Spleen (tissue), 11 donors: ENCODE data around the gene BAHD1. TPM values are rescaled to one million over a fixed set of nuclear protein-coding genes. Genes with fewer than 3 reads are reported as not detected.

Experiments
- DNase-seq: peaks from one replicate; pipeline ENCODE4 v3.0.0-alpha.2; 2020
- H3K27ac ChIP-seq, 8 donors: fragments of 200-600 bp; sonication (generic) in 7 of 8; 1 replicate in 4 of 8; 2 replicates in 4 of 8; pipeline versions ENCODE4 v1.5.0 to v1.8.0; 2016 to 2021; ENCODE audit warnings: inconsistent platforms in 4 of 8, mild to moderate bottlenecking in 4 of 8, moderate library complexity in 1 of 8
- H3K27me3 ChIP-seq, 7 donors: fragments of 200-600 bp; sonication (generic) in 6 of 7; replicated peaks in 1 of 7; 1 replicate in 4 of 7; 2 replicates in 3 of 7; pipeline versions ENCODE4 v1.5.0 to v1.8.0; 2016 to 2021; ENCODE audit warnings: inconsistent platforms in 3 of 7, mild to moderate bottlenecking in 1 of 7
- H3K36me3 ChIP-seq, 6 donors: fragments of 200-600 bp; sonication (generic) in 5 of 6; 1 replicate in 4 of 6; 2 replicates in 2 of 6; pipeline versions ENCODE4 v1.5.0 to v1.8.0; 2016 to 2021; ENCODE audit warnings: inconsistent platforms in 2 of 6
- H3K4me1 ChIP-seq, 6 donors: fragments of 200-600 bp; sonication (generic) in 5 of 6; 1 replicate in 3 of 6; 2 replicates in 3 of 6; pipeline versions ENCODE4 v1.5.0 to v1.8.0; 2016 to 2021; ENCODE audit warnings: inconsistent platforms in 3 of 6
- H3K4me3 ChIP-seq, 8 donors: fragments of 200-600 bp; sonication (generic) in 7 of 8; 1 replicate in 4 of 8; 2 replicates in 4 of 8; pipeline versions ENCODE4 v1.5.0 to v1.8.0; 2016 to 2021; ENCODE audit warnings: inconsistent platforms in 4 of 8, mild to moderate bottlenecking in 4 of 8, moderate library complexity in 2 of 8
- H3K9me3 ChIP-seq, 8 donors: fragments of 200-600 bp; sonication (generic) in 7 of 8; 1 replicate in 4 of 8; 2 replicates in 4 of 8; pipeline versions ENCODE4 v1.5.0 to v1.8.0; 2016 to 2021; ENCODE audit warnings: inconsistent platforms in 4 of 8
- POLR2A ChIP-seq, 3 donors: fragments of 450-650 bp; IDR thresholded peaks; one replicate each; pipeline ENCODE4 v1.5.1; 2017; ENCODE audit warnings: antibody characterized with exemption in 3 of 3, mild to moderate bottlenecking in 1 of 3
- POLR2AphosphoS5 ChIP-seq, 3 donors: sonication (generic); formaldehyde crosslinking; IDR thresholded peaks; one replicate each; pipeline ENCODE4 v1.5.1; 2017; ENCODE audit warnings: antibody characterized with exemption in 3 of 3
- WGBS, 5 donors: extraction: QIAGEN DNeasy Blood & Tissue Kit in 3 of 5; methylation state at CpG; one replicate each; pipeline versions ENCODE4 v1.1.5 to v1.1.7; 2013 to 2018; 5-methylcytosine and 5-hydroxymethylcytosine counted together
- intact Hi-C: fragments of 100-400 bp; cut with DNase I; formaldehyde crosslinking; loops from one replicate; pipeline ENCODE4 v1.15.0; 2023; ENCODE audit warnings: low total_unique reads
- polyA plus RNA-seq, 3 donors: library from polyadenylated mRNA; stranded (reverse); fragments of 200-250 nt; gene quantifications; one replicate each; pipeline ENCODE4 v1.2.1, GENCODE V29; 2013
- total RNA-seq, 7 donors: library from RNA; depleted of rRNA in 3 of 7; stranded (reverse); fragments of >200 nt in 3 of 7; fragmentation: NEBNext Ultra II Directional in 4 of 7; extraction: Animal tissue kit (Norgen Biotek cat#: 25700) in 4 of 7; gene quantifications; one replicate each; pipeline versions ENCODE4 v1.1.0 to v1.2.1, GENCODE V29; 2016 to 2021
- TF ChIP-seq, protein P1 (sequence below), 11 experiments: fragments of 200-600 bp in 7 of 11; fragments of 450-650 bp in 4 of 11; sonication (generic) in 4 of 11; IDR thresholded peaks in 8 of 11; conservative IDR thresholded peaks in 3 of 11; 1 replicate in 7 of 11; 2 replicates in 4 of 11; pipeline versions ENCODE4 v1.4.0 to v1.8.0; 2016 to 2021; ENCODE audit warnings: antibody characterized with exemption in 11 of 11, inconsistent platforms in 4 of 11, mild to moderate bottlenecking in 1 of 11
- donor health status: healthy with polysubstance abuse.
- donor health status: DM: no; HTN: no; CAD: no; lungs with moderate emphysema.
- donor health status: DM: no; HTN: no; CAD: no.
- donor health status: Bipolar disorder and iron deficiency.
- donor health status: healthy.
- donor health status: DM: no; HTN: no; CAD: no.
- donor health status: DM: yes; HTN: yes; CAD: no.

The BAHD1 gene
- total and polyA plus RNA-seq, 10 donors, result 7.4 to 27.0 (median 20.2) TPM

DNA sequence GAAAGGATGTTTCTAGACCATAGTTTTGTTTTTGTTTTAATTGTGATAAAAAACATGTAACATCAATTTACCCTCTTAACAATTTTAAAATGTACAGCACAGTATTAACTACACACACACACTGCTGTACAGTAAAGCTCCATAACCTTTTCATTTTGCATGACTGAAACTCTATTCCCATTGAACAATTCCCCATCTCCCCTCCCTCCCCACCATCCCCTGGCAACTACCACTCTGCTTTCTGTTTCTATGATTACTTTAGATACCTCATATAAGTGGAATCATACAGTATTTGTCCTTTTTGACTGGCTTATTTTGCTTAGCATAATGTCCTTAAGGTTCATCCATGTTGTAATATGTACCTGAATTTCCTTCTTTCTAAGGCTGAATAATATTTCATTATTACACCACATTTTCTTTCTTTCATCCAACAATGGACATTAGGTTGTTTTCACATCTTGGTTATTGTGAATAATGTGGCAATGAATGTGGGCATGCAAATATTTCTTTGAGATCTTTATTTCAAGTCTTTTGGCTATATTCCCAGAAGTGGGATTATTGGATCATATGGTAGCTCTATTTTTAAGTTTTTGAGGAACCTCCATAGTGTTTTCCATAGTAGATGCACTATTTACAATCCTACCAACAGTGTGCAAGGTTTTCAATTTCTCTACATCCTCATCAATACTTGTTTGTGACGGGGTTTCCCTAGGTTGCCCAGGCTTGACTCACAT lies 40.8 kb downstream of the BAHD1 start:
- intact Hi-C loops, result no loop called here
- Histone ChIP-seq H3K27ac (no peak overlapping the region), H3K27me3 (peaks cover 0 to 4% (median 0%) of the 10 kb centered on the region in 7 donors), H3K4me1 (no peaks in the 10 kb centered on the region), H3K9me3 (no peaks in the 10 kb centered on the region), H3K36me3 (no peaks in the 10 kb centered on the region), H3K4me3 (no peak overlapping the region)
- TF ChIP-seq POLR2A (IDR thresholded peaks at IDR 0.05) (no peak), POLR2AphosphoS5 (IDR thresholded peaks at IDR 0.05) (no peak)
- TF ChIP-seq, protein P1, sequence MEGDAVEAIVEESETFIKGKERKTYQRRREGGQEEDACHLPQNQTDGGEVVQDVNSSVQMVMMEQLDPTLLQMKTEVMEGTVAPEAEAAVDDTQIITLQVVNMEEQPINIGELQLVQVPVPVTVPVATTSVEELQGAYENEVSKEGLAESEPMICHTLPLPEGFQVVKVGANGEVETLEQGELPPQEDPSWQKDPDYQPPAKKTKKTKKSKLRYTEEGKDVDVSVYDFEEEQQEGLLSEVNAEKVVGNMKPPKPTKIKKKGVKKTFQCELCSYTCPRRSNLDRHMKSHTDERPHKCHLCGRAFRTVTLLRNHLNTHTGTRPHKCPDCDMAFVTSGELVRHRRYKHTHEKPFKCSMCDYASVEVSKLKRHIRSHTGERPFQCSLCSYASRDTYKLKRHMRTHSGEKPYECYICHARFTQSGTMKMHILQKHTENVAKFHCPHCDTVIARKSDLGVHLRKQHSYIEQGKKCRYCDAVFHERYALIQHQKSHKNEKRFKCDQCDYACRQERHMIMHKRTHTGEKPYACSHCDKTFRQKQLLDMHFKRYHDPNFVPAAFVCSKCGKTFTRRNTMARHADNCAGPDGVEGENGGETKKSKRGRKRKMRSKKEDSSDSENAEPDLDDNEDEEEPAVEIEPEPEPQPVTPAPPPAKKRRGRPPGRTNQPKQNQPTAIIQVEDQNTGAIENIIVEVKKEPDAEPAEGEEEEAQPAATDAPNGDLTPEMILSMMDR (IDR thresholded peaks at IDR 0.05 in 8 of 11, conservative IDR thresholded peaks at IDR 0.05 in 3 of 11), result no peak
- DNase-seq, result no peak
- WGBS, 5 donors, result 73 to 92% (median 86%) methylated on average over 1 of the region's 1 CpG

DNA sequence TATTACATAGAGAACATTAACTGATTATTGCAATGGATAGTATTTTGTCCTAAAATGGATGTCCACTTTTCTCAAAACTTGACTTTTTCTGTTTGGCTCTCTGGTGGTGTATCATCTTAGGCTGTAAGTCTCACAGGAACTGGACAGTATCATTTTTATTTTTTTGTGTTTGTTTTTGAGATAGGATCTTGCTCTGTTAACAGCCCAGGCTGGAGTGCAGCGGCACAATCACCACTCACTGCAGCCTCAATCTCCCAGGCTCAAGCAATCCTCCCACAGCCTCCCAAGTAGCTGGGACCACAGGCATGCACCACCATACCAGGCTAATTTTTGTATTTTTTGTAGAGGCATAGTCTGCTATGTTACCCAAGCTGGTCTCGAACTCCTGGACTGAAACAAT lies 43.2 kb downstream of the BAHD1 start:
- Histone ChIP-seq H3K4me1 (no peaks in the 10 kb centered on the region), H3K27me3 (peaks cover 0 to 6% (median 0%) of the 10 kb centered on the region in 7 donors), H3K27ac (no peak overlapping the region), H3K4me3 (no peak overlapping the region), H3K36me3 (no peaks in the 10 kb centered on the region), H3K9me3 (no peaks in the 10 kb centered on the region)
- 92 to 100% (median 95%) methylated on average over 2 of the region's 2 CpGs for whole genome bisulfite sequencing, 5 donors
- no peak for DNase-seq
- intact Hi-C loops, result no loop called here
- TF ChIP-seq, protein P1 (IDR thresholded peaks at IDR 0.05 in 8 of 11, conservative IDR thresholded peaks at IDR 0.05 in 3 of 11), result no peak
- TF ChIP-seq POLR2AphosphoS5 (IDR thresholded peaks at IDR 0.05), result no peak
- no peak for TF ChIP-seq POLR2A (IDR thresholded peaks at IDR 0.05)

DNA sequence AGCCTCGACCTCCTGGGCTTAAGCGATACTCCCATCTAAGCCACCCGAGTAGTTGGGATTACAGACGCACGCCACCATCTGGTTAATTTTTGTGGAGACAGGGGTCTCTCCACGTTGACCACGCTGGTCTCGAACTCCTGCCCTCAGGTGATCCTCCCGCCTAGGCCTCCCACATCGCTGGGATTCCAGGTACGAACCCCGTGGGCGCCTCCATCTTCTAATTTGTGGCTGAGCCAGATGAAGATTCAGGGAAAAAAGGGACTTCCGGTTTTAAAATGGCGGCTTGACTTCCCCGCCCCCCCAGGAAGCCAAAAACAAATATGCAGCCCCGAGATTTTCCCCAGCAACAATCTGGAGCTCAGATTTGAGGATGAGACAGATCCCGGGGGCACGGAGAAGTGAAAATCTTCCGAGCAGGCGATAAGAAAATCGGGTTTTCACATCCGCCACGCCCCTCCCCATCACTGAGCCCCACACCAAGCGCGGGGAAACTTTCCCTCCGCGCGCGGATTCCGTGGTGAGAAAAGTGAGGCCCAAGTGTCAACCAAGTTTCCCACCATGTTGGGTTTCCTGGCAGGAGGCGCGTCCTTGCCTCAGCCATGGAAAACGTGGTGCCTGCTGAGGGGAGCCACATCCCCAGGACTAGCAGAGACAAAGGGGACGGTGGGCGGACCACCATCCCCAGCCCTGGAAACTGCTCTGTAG lies 45.5 kb downstream of the BAHD1 start:
- H3K9me3 ChIP-seq, result no peaks in the 10 kb centered on the region
- intact Hi-C loops, result no loop called here
- peaks cover 0 to 6% (median 0%) of the 10 kb centered on the region in 7 donors for H3K27me3 ChIP-seq
- H3K4me1 ChIP-seq, result no peaks in the 10 kb centered on the region
- peak overlapping the region in 1 of 8 donors; percentile 15 for H3K4me3 ChIP-seq
- TF ChIP-seq POLR2AphosphoS5 (IDR thresholded peaks at IDR 0.05), result no peak
- TF ChIP-seq, protein P1 (IDR thresholded peaks at IDR 0.05 in 8 of 11, conservative IDR thresholded peaks at IDR 0.05 in 3 of 11), result no peak
- TF ChIP-seq POLR2A (IDR thresholded peaks at IDR 0.05), result no peak
- H3K27ac ChIP-seq, result no peak overlapping the region
- DNase-seq, result no peak
- WGBS, 5 donors, result 83 to 91% (median 88%) methylated on average over 36 of the region's 36 CpGs
- no peaks in the 10 kb centered on the region for H3K36me3 ChIP-seq
